Measurements from ENCODE around the gene SPATA3.

Gene SPATA3

GRCh38 chr2:230983566-230983965 is 12.4 kb upstream of the SPATA3 start:
- no peaks in the 10 kb centered on the region for H4K20me1 ChIP-seq (ENCODE audit: control insufficient read depth, insufficient read depth, low read depth, low read length)
- H3K9me3 ChIP-seq (ENCODE audit: control insufficient read depth, insufficient read depth, low read length) = no peaks in the 10 kb centered on the region
- peaks cover 8% of the 10 kb centered on the region for H3K27me3 ChIP-seq (ENCODE audit: control insufficient read depth, low read length)
- no peaks in the 10 kb centered on the region for H3K9me2 ChIP-seq (replicated peaks; ENCODE audit: control insufficient read depth, low read length)
- H3K4me2 ChIP-seq (ENCODE audit: low read length) = no peak overlapping the region
- no peaks in the 10 kb centered on the region for H3K79me2 ChIP-seq (ENCODE audit: control insufficient read depth, low read length)
- TF ChIP-seq CTCF (IDR thresholded peaks at IDR 0.05; ENCODE audit: low read depth, low read length, poor library complexity, severe bottlenecking) (no peak), EZH2phosphoT487 (IDR thresholded peaks at IDR 0.05; ENCODE audit: borderline replicate concordance, low read length) (no peak)
- no peaks in the 10 kb centered on the region for H3F3A ChIP-seq (ENCODE audit: control insufficient read depth, insufficient read depth)
- no peak overlapping the region for H3K27ac ChIP-seq (ENCODE audit: low read depth, low read length)
- H3K36me3 ChIP-seq (ENCODE audit: control insufficient read depth, low read length) = no peaks in the 10 kb centered on the region
- no peak overlapping the region for H3K4me3 ChIP-seq (ENCODE audit: low read length)
- peaks cover 6% of the 10 kb centered on the region for H3K4me1 ChIP-seq (ENCODE audit: control insufficient read depth, low read length)

GRCh38 chr2:230984393-230985220 is 11.3 kb upstream of the SPATA3 start:
- H3K4me1 ChIP-seq (ENCODE audit: control insufficient read depth, low read length) = peaks cover 6% of the 10 kb centered on the region
- H3K36me3 ChIP-seq (ENCODE audit: control insufficient read depth, low read length) = no peaks in the 10 kb centered on the region
- H3K9me3 ChIP-seq (ENCODE audit: control insufficient read depth, insufficient read depth, low read length) = no peaks in the 10 kb centered on the region
- no peaks in the 10 kb centered on the region for H3F3A ChIP-seq (ENCODE audit: control insufficient read depth, insufficient read depth)
- no peak overlapping the region for H3K4me2 ChIP-seq (ENCODE audit: low read length)
- no peaks in the 10 kb centered on the region for H3K9me2 ChIP-seq (replicated peaks; ENCODE audit: control insufficient read depth, low read length)
- H3K27me3 ChIP-seq (ENCODE audit: control insufficient read depth, low read length) = peaks cover 3% of the 10 kb centered on the region
- TF ChIP-seq EZH2phosphoT487 (IDR thresholded peaks at IDR 0.05; ENCODE audit: borderline replicate concordance, low read length) (no peak), CTCF (IDR thresholded peaks at IDR 0.05; ENCODE audit: low read depth, low read length, poor library complexity, severe bottlenecking) (no peak)
- no peaks in the 10 kb centered on the region for H3K79me2 ChIP-seq (ENCODE audit: control insufficient read depth, low read length)
- no peak overlapping the region for H3K4me3 ChIP-seq (ENCODE audit: low read length)
- H3K27ac ChIP-seq (ENCODE audit: low read depth, low read length) = no peak overlapping the region
- no peaks in the 10 kb centered on the region for H4K20me1 ChIP-seq (ENCODE audit: control insufficient read depth, insufficient read depth, low read depth, low read length)

- Histone ChIP-seq H3K9me3 (ENCODE audit: control insufficient read depth, insufficient read depth, low read length) (no peaks in the 10 kb centered on the region), H3K36me3 (ENCODE audit: control insufficient read depth, low read length) (no peaks in the 10 kb centered on the region), H3K79me2 (ENCODE audit: control insufficient read depth, low read length) (no peaks in the 10 kb centered on the region), H3K27ac (ENCODE audit: low read depth, low read length) (no peak overlapping the region), H3K4me2 (ENCODE audit: low read length) (no peak overlapping the region), H3K4me3 (ENCODE audit: low read length) (no peak overlapping the region), H3K9me2 (replicated peaks; ENCODE audit: control insufficient read depth, low read length) (no peaks in the 10 kb centered on the region), H3F3A (ENCODE audit: control insufficient read depth, insufficient read depth) (no peaks in the 10 kb centered on the region), H4K20me1 (ENCODE audit: control insufficient read depth, insufficient read depth, low read depth, low read length) (no peaks in the 10 kb centered on the region), H3K27me3 (ENCODE audit: control insufficient read depth, low read length) (peaks cover 1% of the 10 kb centered on the region), H3K4me1 (ENCODE audit: control insufficient read depth, low read length) (peaks cover 6% of the 10 kb centered on the region)
- TF ChIP-seq EZH2phosphoT487 (IDR thresholded peaks at IDR 0.05; ENCODE audit: borderline replicate concordance, low read length) = no peak
- no peak for TF ChIP-seq CTCF (IDR thresholded peaks at IDR 0.05; ENCODE audit: low read depth, low read length, poor library complexity, severe bottlenecking)
These were observed 10.2 kb upstream of the SPATA3 start for GRCh38 chr2:230985519-230986231.

All from DOHH2 (cell line).